ENCODE results near the gene NENF.
"Not testable (repeated sequence)": the region's sequence is repeated elsewhere in the genome, so short reads cannot be mapped to it uniquely, and the experiment has no call there.

Gene NENF

GRCh38 chr1:212458817-212459216, 26.1 kb downstream of the NENF start:
- DNase-seq (ENCODE audit: low spot score) = no peak
- FAIRE-seq = no peak

- no peak for FAIRE-seq
- DNase-seq (ENCODE audit: low spot score) = no peak
Measured at GRCh38 chr1:212459656-212460055, 26.9 kb downstream of the NENF start.

DNA sequence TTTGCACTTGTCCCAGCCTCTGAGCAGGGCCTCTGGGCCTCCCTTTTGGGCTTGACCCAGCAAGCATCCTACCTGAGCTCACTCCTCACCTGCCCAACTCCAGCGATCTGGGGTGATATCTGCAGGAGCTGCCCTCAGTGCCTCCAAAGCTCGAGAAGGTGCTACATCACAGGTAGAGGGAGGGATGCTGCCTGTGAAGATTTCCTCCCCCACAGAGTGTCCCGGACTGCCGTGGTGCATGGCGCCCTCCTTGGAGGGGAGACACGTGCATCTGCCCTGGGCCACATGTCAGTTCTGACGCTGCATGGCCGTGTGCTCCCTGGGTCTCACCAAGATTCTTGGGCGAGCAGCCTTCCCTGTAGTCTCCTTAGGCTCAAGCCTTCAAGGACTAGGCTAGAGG, 27.7 kb downstream of the NENF start:
- FAIRE-seq = no peak
- DNase-seq (ENCODE audit: low spot score) = no peak

GRCh38 chr1:212461916-212462660, 29.4 kb downstream of the NENF start:
- FAIRE-seq (no peak), DNase-seq (ENCODE audit: low spot score) (no peak)

- DNase-seq (ENCODE audit: low spot score) = no peak
- FAIRE-seq = no peak
Measured at GRCh38 chr1:212463565-212464285, 31.0 kb downstream of the NENF start.

GRCh38 chr1:212465311-212465710, 32.6 kb downstream of the NENF start:
- DNase-seq (ENCODE audit: low spot score) = no peak
- no peak for FAIRE-seq

GRCh38 chr1:212466437-212466836, 33.7 kb downstream of the NENF start:
- FAIRE-seq = no peak
- DNase-seq (ENCODE audit: low spot score) = no peak

- no peak for DNase-seq (ENCODE audit: low spot score)
- FAIRE-seq = no peak
Measured at GRCh38 chr1:212466898-212467650, 34.4 kb downstream of the NENF start.

- FAIRE-seq = no peak
- DNase-seq (ENCODE audit: low spot score) = peak; percentile 23
Measured at GRCh38 chr1:212467843-212468482, 35.2 kb downstream of the NENF start.

GRCh38 chr1:212470059-212470458, 37.3 kb downstream of the NENF start:
- FAIRE-seq (no peak), DNase-seq (ENCODE audit: low spot score) (peak; percentile 26)

GRCh38 chr1:212471286-212471685, 38.6 kb downstream of the NENF start:
- FAIRE-seq = no peak
- DNase-seq (ENCODE audit: low spot score) = no peak

GRCh38 chr1:212471891-212472675, 39.4 kb downstream of the NENF start:
- no peak for FAIRE-seq
- DNase-seq (ENCODE audit: low spot score) = no peak

DNA sequence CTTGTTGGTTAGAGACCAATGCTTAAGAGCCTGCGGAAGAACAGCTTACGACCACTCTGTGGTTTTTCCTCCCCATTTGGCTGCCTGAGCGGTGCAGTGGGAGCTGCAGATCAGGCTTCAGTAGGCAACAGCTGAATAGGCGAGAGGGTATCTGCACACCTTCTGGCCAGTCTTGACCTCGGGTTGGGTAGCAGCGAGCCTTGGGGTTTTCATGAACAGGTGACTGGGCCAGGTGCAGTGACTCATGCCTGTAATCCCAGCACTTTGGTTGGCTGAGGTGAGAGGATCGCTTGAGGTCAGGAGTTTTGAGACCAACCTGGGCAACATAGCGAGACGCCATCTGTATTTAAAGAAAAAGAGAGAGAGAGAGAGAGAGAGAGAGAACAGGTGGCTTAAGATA, 41.0 kb downstream of the NENF start:
- FAIRE-seq (no peak), DNase-seq (ENCODE audit: low spot score) (no peak)

- no peak for FAIRE-seq
Measured at GRCh38 chr1:212475151-212475550, 42.4 kb downstream of the NENF start.

GRCh38 chr1:212475831-212476230, 43.1 kb downstream of the NENF start:
- DNase-seq (ENCODE audit: low spot score); FAIRE-seq: not testable (repeated sequence)

More at GRCh38 chr1:212475151-212475550, 42.4 kb downstream of the NENF start:
- no peak for DNase-seq (ENCODE audit: low spot score)

GRCh38 chr1:212477014-212477679, 44.4 kb downstream of the NENF start:
- DNase-seq (ENCODE audit: low spot score) (peak; percentile 88), FAIRE-seq (no peak)

GRCh38 chr1:212477680-212478466, 45.2 kb downstream of the NENF start:
- FAIRE-seq (no peak), DNase-seq (ENCODE audit: low spot score) (no peak)

DNA sequence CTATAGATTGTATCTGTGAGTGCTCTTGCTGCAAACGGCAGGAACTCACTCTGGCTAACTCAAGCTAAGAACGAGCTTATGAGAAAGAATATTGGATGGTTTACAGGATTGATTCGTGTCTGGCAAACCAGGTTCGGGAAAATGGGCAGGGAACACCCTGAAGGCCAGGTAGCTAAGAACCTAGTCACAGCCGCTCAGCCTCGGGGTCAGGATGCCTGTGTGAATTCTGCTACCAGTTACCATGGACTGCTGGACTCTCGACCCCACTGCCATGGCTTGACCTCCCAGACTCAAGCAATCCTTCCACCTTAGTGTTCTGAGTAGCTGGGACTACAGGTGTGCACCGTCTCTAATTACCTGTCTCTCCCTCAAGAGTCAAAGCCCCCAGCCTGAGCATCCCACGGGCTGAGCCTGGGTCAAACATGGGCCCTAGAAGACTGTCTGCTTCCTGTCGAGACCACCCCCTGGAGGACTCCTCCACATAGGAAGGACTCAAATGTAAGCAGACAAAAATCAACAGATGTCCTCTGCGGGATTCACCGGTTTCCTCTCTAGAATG, 45.8 kb downstream of the NENF start:
- DNase-seq (ENCODE audit: low spot score) (no peak), FAIRE-seq (no peak)

DNA sequence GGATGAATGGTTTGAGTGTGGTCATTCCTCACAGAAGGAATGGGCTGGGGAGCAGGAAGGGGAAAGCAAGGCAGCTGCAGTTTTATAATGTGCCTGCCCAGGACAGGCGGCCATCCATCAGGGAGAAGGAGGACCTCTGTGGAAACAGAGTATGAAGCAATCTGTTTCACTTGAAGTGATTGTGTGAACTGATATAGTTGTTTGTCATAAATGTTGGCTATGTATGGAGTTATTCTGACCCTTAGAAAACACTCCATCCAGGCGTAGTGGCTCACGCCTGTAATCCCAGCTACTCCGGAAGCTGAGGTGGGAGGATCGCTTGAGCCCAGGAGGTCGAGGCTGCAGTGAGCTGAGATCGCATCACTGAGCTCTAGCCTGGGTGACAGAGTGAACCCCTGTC, 46.5 kb downstream of the NENF start:
- FAIRE-seq = no peak
- no peak for DNase-seq (ENCODE audit: low spot score)

All from urothelium cell line (cell line).